ENCODE data around the gene SERINC4.

The SERINC4 gene

DNA sequence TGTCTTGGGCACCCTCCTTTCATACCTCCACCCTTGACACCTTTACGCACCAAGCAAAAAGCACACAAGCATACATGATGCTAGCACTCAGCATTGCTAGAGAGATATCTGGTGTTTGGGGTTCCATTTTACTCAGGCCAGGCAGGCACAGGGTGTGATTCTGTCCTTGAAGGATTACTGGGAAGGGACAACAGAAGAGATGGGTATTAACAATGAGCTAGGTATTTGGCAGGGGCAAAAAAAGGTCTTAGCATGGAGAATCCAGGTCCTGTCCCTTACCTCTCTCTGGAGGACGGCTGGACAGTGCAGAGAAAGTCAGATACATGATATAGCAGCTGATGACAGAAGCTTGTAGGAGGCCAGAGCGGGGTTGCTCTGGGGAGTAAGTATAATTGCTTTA is 3.5 kb downstream of the SERINC4 start:
- no peak for DNase-seq (ENCODE audit: low read depth)

DNA sequence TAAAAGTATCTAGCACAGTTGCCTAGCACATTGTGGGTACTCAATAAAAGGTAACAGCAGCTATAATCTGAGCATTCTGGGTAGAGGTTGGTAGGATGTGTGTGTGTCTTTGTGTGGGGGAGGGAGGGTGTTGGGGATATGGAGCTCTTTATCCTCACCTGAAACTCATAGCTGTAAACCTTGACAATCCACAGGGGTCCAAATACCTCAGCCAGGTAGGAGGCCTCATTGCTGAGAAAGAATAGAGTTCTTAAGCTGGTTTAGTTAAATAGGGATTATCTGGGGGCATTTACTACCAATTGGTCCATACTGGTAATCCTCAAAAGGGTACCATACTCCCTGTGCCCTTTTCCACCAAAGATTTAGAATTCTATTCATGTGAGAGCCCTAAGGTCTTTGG is 4.0 kb downstream of the SERINC4 start:
- DNase-seq (ENCODE audit: low read depth), result no peak

DNA sequence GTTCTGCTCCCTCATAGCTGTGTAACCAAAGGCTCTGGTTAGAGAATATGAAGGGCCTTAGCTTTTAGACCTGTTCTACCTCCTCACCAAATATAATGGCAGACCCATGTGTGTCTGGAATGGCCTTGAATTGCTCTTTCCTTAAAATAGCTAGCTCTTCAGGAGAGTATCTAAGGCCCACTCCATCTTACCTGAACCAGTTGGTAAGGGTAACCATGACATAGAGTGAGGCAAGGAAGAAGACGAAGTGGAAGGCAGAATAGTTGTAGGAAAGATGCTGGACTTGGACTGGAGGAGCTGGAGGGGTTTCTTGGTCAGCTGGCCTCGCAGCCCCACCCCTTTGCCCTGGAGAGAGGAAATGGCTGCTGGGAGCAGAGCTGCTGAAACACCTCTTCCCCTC is 4.8 kb downstream of the SERINC4 start:
- no peak for DNase-seq (ENCODE audit: low read depth)

DNA sequence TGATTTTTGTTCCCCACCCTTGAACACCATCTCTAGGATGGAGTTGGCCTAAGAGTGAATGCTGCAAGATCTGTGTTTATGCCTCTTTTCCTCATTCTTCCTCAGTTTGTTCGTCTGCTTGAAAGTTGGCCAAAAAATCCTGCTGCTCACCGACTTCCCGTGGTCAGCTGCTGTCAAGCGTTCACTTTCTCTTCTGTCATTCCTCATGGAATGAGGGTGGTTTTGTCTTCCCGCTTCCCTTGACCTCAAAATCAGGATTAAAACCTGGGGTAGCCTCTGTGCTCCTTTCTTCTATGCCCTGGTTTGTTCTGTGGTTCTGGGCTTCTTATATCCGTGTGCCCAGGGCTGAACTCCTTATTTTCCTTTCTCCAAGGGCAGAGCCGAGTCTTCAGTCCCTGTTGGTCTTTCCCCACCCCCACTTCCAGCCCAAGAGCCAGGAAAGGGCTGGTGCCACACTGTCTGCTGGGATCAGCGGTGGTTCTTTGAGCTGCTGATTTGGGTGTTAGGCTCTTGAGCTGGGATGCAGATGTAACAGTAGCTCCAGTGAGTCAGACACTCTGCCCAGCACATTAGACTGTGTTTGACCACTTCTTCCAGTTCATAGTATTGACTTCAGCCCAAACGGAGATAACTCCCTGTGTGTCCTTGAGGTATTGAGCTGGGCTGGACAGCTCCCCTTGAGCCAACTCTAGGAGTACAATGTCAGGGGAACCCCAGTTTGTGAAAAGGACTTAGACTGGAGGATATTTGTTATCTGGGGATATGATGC is 5.6 kb downstream of the SERINC4 start:
- no peak for DNase-seq (ENCODE audit: low read depth)

DNA sequence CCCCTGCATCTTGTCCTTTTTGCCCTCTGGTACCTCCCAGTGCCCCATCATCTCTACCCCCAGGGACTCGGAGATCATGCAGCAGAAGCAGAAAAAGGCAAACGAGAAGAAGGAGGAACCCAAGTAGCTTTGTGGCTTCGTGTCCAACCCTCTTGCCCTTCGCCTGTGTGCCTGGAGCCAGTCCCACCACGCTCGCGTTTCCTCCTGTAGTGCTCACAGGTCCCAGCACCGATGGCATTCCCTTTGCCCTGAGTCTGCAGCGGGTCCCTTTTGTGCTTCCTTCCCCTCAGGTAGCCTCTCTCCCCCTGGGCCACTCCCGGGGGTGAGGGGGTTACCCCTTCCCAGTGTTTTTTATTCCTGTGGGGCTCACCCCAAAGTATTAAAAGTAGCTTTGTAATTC is 6.4 kb downstream of the SERINC4 start:
- no peak for DNase-seq (ENCODE audit: low read depth)

DNA sequence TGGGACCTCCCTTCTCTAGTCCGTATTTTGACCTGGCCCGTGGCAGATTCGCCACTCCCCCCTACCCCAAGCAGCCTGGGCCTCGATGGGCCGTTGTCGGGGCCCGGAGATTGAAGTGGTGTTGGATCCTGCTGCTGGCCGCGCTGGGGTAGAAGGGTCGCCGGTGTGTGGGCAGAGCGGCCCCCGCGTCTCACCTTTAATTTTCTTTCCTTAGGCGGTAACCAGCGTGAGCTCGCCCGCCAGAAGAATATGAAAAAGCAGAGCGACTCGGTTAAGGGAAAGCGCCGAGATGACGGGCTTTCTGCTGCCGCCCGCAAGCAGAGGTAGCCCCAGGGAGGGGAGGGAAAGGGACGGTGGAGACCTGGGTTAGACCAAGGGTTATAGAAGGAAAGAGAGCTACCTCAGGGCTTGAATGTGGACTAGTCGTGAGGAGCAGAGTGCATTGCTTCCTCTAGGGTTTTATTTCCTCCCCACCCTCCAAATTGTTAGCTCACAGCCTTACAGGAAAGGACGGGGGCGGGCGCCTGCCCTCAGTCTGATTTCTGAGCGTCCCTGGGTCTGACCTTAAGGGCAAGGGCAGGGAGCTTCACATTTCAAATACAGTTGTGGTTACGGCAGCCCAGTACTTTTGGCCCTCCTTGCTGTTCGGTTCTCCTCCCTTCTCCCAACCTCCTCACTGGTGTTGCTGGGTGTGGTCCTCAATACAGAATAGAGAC is 7.1 kb downstream of the SERINC4 start:
- no peak for DNase-seq (ENCODE audit: low read depth)

DNA sequence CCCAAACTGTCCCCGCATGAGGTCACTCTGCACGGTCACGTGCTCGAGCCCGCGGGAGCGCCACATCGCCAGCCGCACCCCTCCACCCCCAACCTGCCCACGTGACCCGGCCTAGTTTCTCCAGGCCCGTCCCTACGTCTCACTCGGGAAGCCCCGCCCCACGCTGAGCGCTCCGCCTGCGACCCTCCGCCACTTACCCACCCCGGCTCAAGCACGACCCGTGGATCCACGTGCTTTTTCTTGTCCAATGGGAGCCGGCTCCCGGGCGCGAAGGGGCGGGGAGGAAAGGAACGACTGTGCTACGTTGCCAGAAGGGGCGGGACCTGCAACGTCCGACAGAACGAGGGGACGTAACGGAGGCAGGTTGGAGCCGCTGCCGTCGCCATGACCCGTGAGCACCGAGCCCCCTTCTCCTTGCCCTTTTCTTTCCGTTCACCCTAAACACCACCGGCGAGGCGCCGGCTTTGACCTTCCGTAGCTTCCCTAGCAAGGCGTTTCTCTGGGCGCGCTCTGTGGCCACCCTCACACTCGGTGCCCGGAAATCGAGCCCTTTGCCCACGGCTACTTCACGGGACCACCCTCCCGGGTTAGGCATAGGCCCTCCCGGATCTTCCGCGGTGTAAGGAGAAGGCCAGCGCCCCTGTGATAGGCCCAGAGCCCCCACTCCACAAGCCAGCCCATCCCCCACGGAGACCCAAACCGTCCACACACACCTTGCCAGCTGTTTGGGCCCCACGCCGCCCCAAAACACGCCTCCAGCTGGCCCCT is 7.8 kb downstream of the SERINC4 start, which contains the start of gene SERF2:
TSS of gene SERF2 (plus strand) at position 328 of the 768 bp plus-strand sequence. CDS start at position 385, 57 bp downstream.
- peak; percentile 100 for DNase-seq (ENCODE audit: low read depth)

DNA sequence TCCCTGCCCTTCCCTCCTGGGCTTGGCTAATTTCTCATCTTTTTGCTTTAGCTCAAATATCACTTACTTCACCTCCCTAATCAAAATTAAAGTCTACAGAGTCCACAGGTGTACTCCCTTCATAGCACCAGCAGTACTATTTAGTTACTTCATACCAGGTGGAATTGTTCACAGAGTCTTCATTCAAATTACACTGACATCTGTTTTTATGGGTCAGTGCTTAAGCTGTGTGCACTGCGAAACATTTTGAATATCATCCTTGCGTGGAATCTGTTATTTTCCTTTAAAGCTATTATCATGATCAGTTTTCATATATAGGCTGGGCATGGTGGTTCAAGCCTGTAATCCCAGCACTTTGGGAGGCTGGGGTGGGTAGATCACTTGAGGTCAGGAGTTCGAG is 10.6 kb downstream of the SERINC4 start:
- DNase-seq (ENCODE audit: low read depth), result no peak

DNA sequence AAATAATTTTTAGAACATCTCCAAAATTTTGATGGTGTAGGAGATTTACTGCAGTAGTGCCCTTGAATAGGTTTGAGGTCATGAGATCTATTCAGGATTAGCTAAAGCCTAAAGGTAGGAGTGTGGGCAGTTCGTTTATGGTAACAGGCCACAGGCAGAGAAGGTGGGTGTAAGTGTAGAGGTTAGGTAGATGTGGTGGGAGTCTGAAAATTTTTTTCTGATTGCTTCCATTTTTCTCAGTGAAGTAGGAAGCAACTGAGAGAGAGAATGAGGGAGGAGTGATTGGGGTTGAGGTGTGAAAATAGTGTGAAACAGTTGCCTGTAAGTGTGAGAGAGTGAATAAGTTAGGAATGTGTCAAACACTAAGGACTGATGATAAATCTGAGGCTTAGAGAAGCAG is 21.0 kb downstream of the SERINC4 start:
- DNase-seq (ENCODE audit: low read depth), result no peak

DNA sequence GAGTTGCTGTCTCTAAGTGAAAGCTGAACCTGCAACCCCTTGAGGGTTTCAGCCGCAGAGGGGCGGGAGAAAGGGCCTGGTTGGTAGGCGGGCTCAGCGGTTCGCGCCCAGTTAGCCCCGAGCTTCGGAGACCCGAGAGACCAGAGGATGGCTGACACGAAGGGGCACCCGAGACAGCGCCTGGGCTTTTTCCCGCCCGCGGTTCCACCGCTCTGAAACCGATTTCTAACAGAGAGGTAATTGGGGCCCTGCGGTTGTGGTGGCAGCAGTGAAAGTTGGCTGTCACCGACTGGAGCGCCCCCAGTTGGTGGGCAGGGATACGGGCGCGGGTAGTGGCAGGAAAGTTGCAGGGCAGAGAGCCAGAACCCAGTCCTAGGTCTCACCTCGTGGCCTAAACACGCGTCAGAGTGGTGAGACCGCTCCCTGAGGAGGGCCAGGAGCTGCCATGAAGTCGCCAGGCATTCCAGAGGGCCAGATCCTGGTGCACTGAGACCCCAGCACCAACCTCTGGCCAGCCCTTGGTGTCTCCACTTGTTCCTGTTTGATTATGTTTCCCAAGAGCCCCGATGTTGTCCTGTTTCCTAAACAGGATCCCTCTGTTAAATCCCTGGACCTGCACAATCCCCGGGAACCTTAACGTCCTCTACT is 22.6 kb downstream of the SERINC4 start:
- peak; percentile 73 for DNase-seq (ENCODE audit: low read depth)

DNA sequence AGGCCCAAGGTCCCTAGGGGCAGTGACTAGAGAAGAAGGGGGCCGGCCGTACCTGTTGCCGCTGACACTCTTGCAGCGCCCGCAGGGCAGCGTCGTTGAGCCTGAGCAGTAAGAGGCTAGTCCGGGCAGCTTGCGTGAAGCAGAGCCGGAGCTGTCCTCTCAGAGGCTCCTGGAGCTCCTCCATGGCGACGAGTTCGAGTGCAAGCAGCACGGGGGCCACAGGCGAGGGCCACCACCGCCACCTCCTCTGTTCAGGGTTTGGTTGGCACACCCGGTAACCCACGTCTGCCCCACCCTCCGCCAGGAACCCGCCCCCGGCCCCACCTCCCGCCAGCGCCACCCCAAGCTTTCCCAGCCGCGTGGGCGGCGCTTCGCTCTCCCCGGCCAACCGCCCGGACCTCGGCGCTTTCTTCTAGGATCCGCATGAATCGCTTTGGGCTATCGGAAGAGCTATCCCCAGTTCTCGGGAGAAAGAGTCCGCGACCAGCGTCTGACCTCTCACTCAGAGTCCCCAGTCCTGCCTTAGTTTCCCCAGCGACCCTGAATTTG is 23.2 kb downstream of the SERINC4 start, which contains the start of gene ELL3:
TSS of gene ELL3 (minus strand) at position 249 of the 549 bp plus-strand sequence. CDS start at position 184, 65 bp downstream.
- DNase-seq (ENCODE audit: low read depth), result peak; percentile 69

DNA sequence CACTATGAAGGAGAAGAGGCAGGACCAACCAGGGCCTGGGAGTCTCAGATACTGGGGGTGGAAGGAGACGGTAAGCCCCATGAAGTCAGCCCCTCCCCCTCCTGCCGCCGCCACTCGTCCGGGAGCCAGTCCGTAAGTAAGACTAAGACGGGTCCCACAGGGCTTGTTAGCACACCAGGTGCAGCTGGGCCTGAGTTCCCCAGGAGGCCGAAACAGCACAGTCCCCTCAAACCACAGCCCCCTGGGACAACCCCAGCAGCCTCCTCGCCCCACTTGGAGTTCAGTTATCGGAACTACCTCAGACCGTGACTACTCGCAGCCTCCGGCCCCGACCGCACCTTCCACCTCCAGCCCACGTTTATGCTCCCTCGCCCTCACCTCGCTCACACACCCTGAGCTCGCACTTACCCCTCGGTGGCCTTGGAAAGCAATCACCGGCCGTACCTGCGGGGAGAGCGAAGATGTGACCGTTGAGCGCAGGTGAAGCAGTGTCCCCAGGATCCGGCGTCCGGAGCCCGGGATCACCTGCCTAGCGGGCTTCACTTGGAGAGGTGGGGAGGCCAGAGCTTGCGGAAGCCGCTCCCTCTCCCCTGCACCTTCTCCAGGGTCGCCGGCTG is 23.8 kb downstream of the SERINC4 start:
- no peak for DNase-seq (ENCODE audit: low read depth)

DNA sequence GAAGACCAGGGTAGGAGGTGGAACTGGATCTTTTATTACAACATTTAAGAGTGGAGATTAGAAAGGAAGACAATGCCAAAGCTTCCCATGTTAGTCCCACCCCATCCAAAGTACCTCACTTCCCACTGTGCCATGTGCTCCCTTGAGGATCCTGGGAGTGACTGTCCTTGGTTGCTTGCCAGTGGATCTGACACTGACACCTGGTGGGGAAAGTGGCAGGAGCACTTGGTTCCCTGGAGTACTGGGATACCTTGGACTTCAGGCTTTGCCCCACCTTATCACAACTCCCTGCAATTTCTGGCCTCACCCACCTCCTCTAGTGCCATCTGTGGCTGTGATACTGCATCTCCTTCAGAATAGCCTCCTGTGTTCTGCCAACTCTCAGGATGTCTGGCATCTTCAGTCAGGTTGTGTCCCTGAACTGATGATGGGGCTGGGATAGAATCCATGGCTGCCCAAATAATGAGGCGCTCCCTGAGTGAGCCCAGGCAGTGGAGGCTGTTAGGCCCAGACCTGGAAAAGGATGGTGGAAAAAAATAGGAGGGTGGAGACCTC is 24.5 kb downstream of the SERINC4 start:
- no peak for DNase-seq (ENCODE audit: low read depth)

DNA sequence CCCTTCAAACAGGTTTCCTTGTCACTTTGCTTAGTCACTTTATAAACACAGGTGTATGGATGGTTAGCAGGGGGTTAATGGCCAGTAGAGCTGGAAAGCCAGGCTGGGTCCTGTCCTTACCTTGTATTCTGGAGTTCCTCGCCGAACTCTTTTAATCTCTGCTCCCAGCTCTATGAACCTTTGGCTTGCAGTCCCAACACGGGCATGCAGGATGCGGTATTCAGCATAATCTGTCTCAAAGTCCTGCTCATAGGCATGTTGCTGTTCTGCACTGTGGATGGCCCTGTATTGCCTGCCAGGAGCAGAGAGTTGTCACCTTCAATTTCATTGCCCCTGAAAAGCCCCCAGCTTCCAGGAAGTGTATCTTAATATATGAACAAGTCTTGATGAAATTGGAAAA is 26.0 kb downstream of the SERINC4 start:
- DNase-seq (ENCODE audit: low read depth), result no peak

DNA sequence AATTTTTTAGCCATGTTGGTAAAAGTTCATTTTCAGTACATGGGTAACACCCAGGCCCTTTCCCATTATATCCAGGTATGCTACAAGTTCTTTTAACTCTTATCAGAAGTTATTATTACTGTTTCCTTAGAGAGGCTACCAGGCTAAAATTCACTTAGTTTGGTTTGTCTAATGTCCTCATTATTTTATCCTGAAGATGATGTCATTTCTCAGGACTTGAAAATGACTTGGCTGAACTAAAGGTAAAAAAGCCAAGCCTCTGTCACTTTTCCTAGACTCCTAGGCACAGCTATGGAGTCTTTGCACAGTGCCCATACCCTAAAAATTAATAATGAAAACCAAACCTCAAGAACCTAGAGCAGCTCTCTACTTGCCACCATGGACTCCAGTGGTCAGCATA is 27.4 kb downstream of the SERINC4 start:
- DNase-seq (ENCODE audit: low read depth), result no peak

DNA sequence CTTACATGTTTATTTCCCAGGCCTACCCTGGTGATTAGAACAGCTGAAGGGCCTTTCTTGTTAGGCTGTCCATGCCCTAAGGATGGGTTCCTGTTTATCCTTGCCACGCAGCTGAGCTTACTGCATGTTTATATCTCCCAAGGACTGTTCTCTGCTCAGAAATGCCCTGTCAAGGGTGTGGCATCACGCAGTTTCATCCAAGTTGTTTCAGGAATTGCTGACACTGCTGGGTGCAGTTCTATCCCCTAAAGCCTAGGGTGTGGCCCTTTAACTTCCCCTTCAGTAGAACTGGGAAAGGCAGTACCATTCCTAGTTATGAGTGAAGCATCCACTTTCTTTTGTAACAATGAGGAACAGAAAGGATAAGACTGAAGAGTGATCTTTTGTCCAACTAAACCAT is 28.2 kb downstream of the SERINC4 start:
- DNase-seq (ENCODE audit: low read depth), result no peak

DNA sequence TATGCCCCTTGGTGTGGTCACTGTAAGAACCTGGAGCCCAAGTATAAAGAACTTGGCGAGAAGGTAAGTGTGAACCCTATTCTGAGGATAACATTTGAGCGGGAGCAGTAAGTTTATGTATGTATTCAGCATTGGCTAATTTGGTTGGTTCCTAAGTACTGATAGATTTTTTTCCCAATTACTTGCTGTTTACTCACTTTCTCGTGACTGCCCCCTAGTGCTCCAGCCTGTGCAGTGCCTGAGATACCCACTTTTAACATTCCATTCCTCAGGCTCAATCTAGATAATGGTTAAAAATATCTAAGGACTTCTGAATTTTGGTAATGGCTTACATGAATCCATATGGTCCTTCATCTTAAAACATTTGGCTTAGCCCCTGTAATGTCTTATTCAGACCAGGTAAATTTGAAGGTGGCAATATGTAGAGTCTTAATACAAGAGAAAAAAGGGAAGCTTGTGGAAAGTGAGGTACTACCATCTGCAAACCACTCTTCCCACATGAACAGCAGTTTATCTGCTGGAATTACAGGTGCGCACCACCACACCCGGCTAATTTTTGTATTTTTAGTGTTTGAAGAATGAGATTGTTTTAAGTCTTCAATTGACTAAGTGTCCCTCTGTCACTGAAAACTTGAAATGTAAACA is 30.3 kb downstream of the SERINC4 start:
- DNase-seq (ENCODE audit: low read depth), result peak; percentile 18

DNA sequence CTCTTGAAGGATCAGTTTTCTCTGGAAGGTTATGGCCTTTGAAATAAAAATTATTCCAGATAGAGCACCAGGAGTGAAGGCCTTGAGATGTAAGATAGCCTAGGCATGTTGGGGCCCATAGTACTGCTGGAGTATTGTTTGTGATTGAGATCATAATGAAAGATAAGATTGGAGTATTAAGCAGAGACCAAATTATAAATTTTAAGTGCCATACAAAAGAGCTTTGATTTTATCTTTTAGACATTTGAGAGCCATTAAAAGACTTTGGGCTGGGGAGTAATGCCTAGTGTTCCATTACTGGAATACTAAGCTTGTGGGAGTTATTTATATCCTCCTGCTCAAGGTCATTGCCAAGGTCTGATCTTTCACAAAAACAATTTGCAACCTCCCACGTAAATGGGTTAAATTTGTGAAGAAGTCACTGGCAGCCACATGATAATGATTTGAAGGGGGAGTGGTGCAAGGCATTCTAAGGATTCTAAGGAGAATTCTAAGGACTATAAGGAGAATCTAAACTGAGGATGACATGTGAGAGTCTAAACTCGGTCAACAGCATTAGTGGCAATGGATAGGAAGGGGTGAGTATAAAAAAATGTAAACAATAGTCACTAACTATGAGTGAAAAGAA is 36.1 kb downstream of the SERINC4 start:
- no peak for DNase-seq (ENCODE audit: low read depth)

DNA sequence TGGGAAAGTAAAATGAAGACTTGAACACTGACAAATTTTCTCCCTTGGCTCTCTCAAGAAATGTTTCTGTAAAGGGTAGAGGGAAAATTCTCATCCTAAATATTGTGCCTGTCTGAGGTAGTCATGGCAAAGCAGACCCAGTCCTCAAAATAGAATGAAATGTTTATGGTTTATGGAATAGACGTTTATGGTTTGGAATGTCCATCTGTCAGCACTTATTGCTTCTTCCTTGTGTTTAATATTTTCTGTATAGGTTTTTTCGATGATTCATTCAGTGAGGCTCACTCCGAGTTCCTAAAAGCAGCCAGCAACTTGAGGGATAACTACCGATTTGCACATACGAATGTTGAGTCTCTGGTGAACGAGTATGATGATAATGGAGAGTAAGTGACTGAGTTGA is 37.2 kb downstream of the SERINC4 start:
- DNase-seq (ENCODE audit: low read depth), result no peak

DNA sequence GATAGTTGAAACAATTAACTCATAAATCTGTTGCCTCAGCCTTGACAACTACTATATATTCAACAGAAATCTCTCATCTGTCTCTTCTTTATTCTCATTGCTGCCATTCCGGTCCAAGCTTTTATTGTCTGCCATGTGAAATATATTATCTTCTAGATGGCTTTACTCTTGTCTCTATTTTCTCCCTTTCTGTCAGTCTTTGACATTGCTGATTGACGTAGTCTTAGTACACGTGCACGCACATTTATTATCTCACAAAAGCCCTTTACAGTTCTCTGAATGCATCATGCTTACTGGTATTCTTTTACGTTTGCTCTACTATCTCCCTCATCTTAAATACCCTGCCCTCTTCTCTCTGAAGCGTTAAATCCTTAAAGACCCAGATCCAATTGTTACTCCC is 48.1 kb downstream of the SERINC4 start:
- no peak for DNase-seq (ENCODE audit: low read depth)

Data from stimulated activated CD8-positive, alpha-beta memory T cell treated with anti-CD3 and anti-CD28 coated beads, Interleukin-12 subunit alpha, Interleukin-12 subunit beta, amount 100 ng/mL, for 4 hours (primary cell).